SK-N-SH (cell line): ENCODE measurements around the gene SULT6B1.

Experiments used
- EP300 ChIP-seq, 2 experiments: IDR thresholded peaks; 2 replicates each; pipeline versions ENCODE4 v1.4.0 to v1.6.1; 2012; ENCODE audit warnings: borderline replicate concordance in 1 of 2, low read depth in 1 of 2, low read length in 1 of 2
- EZH2phosphoT487 ChIP-seq: fragments of 200-600 bp; sonication (generic); IDR thresholded peaks from 2 replicates; pipeline ENCODE4 v1.6.1; 2017; ENCODE audit warnings: low read depth, mixed run types, mild to moderate bottlenecking, antibody characterized with exemption, moderate library complexity, borderline replicate concordance
- FOXJ3 ChIP-seq: sonication (generic); formaldehyde crosslinking; IDR thresholded peaks from 2 replicates; pipeline ENCODE4 v1.5.1; 2020; ENCODE audit warnings: mild to moderate bottlenecking, missing genetic modification reagents
- FOXM1 ChIP-seq: IDR thresholded peaks from 2 replicates; pipeline ENCODE4 v1.4.0; 2012; ENCODE audit warnings: low read depth, mild to moderate bottlenecking
- GABPA ChIP-seq: IDR thresholded peaks from 2 replicates; pipeline ENCODE4 v1.4.0; 2012; ENCODE audit warnings: low read depth, mild to moderate bottlenecking
- NFIC ChIP-seq: IDR thresholded peaks from 2 replicates; pipeline ENCODE4 v1.4.0; 2012; ENCODE audit warnings: borderline replicate concordance
- POLR2AphosphoS5 ChIP-seq: IDR thresholded peaks from 2 replicates; pipeline ENCODE4 v1.6.1; 2012; ENCODE audit warnings: low read depth, low read length
- RAD21 ChIP-seq: IDR thresholded peaks from 2 replicates; pipeline ENCODE4 v1.6.1; 2012; ENCODE audit warnings: mild to moderate bottlenecking, low read length
- RCOR1 ChIP-seq: fragments of 150-350 bp; IDR thresholded peaks from 2 replicates; pipeline ENCODE4 v1.6.1; 2017; ENCODE audit warnings: antibody characterized with exemption, low read length
- RFX5 ChIP-seq: IDR thresholded peaks from 2 replicates; pipeline ENCODE4 v1.6.1; 2012; ENCODE audit warnings: mild to moderate bottlenecking, improper control_type of control experiment, low read length
- SIN3A ChIP-seq: IDR thresholded peaks from 2 replicates; pipeline ENCODE4 v1.6.1; 2012; ENCODE audit warnings: low read depth, mild to moderate bottlenecking, low read length, moderate library complexity, borderline replicate concordance
- TF ChIP-seq, protein P1 (sequence below): fragments of 200-600 bp; sonication (generic); IDR thresholded peaks from 2 replicates; pipeline ENCODE4 v1.6.1; 2017; ENCODE audit warnings: antibody characterized with exemption, mild to moderate bottlenecking, moderate library complexity
- TF ChIP-seq, protein P2 (sequence below): IDR thresholded peaks from 2 replicates; pipeline ENCODE4 v1.6.1; 2012; ENCODE audit warnings: mild to moderate bottlenecking, low read depth, low read length, moderate library complexity

DNA sequence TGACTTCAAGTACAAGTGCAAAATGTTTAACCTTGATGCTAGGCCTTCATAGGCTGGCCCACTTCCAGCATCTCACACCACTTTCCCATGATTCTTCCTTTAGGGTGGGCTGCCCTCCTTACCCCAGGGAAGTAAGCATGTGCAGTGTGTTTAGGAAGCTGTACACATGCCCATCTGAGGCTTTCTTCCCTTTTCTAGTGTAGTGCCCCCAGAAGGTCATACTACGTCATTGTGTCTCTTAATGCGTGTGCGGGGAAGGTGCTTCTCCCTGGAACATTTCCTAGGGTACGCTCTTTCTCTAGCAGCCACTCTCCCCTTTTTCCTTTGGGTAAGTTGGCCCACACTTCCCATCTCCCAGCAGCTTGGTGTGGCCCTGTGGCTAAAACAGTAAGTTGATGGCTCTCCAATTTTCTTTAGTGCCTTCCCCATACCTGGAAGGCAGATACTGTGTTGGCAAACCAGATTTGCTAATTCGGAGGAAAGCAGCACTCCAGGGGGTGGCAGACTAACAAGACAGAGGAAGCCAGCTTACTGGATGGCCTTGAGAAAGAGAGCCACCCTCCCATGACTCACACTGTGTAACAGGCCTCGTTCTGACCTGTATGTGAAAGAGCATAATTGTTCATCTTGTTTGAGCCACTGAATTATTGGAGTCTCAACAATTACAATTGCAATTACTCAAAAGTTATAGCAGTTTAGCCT, 1.1 kb upstream of the SULT6B1 start:
- TF ChIP-seq RFX5 (no peak), RAD21 (no peak), EP300 (IDR thresholded peaks at IDR 0.05; ENCODE audit: borderline replicate concordance in 1 of 2, low read depth in 1 of 2, low read length in 1 of 2) (no peak), FOXJ3 (no peak), GABPA (no peak), POLR2AphosphoS5 (no peak), RCOR1 (no peak), FOXM1 (no peak), SIN3A (no peak), NFIC (no peak), EZH2phosphoT487 (no peak)
- TF ChIP-seq, protein P1, sequence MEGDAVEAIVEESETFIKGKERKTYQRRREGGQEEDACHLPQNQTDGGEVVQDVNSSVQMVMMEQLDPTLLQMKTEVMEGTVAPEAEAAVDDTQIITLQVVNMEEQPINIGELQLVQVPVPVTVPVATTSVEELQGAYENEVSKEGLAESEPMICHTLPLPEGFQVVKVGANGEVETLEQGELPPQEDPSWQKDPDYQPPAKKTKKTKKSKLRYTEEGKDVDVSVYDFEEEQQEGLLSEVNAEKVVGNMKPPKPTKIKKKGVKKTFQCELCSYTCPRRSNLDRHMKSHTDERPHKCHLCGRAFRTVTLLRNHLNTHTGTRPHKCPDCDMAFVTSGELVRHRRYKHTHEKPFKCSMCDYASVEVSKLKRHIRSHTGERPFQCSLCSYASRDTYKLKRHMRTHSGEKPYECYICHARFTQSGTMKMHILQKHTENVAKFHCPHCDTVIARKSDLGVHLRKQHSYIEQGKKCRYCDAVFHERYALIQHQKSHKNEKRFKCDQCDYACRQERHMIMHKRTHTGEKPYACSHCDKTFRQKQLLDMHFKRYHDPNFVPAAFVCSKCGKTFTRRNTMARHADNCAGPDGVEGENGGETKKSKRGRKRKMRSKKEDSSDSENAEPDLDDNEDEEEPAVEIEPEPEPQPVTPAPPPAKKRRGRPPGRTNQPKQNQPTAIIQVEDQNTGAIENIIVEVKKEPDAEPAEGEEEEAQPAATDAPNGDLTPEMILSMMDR = no peak
- TF ChIP-seq, protein P2, sequence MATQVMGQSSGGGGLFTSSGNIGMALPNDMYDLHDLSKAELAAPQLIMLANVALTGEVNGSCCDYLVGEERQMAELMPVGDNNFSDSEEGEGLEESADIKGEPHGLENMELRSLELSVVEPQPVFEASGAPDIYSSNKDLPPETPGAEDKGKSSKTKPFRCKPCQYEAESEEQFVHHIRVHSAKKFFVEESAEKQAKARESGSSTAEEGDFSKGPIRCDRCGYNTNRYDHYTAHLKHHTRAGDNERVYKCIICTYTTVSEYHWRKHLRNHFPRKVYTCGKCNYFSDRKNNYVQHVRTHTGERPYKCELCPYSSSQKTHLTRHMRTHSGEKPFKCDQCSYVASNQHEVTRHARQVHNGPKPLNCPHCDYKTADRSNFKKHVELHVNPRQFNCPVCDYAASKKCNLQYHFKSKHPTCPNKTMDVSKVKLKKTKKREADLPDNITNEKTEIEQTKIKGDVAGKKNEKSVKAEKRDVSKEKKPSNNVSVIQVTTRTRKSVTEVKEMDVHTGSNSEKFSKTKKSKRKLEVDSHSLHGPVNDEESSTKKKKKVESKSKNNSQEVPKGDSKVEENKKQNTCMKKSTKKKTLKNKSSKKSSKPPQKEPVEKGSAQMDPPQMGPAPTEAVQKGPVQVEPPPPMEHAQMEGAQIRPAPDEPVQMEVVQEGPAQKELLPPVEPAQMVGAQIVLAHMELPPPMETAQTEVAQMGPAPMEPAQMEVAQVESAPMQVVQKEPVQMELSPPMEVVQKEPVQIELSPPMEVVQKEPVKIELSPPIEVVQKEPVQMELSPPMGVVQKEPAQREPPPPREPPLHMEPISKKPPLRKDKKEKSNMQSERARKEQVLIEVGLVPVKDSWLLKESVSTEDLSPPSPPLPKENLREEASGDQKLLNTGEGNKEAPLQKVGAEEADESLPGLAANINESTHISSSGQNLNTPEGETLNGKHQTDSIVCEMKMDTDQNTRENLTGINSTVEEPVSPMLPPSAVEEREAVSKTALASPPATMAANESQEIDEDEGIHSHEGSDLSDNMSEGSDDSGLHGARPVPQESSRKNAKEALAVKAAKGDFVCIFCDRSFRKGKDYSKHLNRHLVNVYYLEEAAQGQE = no peak
